Ishikawa (cell line): ENCODE results near the gene RPL15.

Experiments
- CEBPB ChIP-seq: IDR thresholded peaks from 2 replicates; pipeline ENCODE4 v1.6.1; 2012
- CREB1 ChIP-seq: IDR thresholded peaks from 2 replicates; pipeline ENCODE4 v1.6.1; 2012; ENCODE audit warnings: low read depth
- EGR1 ChIP-seq: IDR thresholded peaks from 2 replicates; pipeline ENCODE4 v1.6.1; 2012
- EP300 ChIP-seq: IDR thresholded peaks from 2 replicates; pipeline ENCODE4 v1.6.1; 2012; ENCODE audit warnings: borderline replicate concordance
- FOXM1 ChIP-seq: IDR thresholded peaks from 2 replicates; pipeline ENCODE4 v1.6.1; 2012; ENCODE audit warnings: low read depth, borderline replicate concordance
- NFIC ChIP-seq: IDR thresholded peaks from 2 replicates; pipeline ENCODE4 v1.6.1; 2012
- RAD21 ChIP-seq: IDR thresholded peaks from 2 replicates; pipeline ENCODE4 v1.6.1; 2012; ENCODE audit warnings: low read depth
- TAF1 ChIP-seq: IDR thresholded peaks from 2 replicates; pipeline ENCODE4 v1.6.1; 2012; ENCODE audit warnings: low read depth, mild to moderate bottlenecking
- TCF12 ChIP-seq: IDR thresholded peaks from 2 replicates; pipeline ENCODE4 v1.6.1; 2012; ENCODE audit warnings: low read depth
- TEAD4 ChIP-seq: IDR thresholded peaks from 2 replicates; pipeline ENCODE4 v1.6.1; 2012
- YY1 ChIP-seq: IDR thresholded peaks from 2 replicates; pipeline ENCODE4 v1.6.1; 2012; ENCODE audit warnings: low read depth
- TF ChIP-seq, protein P1 (sequence below): IDR thresholded peaks from 2 replicates; pipeline ENCODE4 v1.6.1; 2012
- TF ChIP-seq, protein P2 (sequence below): IDR thresholded peaks from 2 replicates; pipeline ENCODE4 v1.6.1; 2012; ENCODE audit warnings: low read depth, mild to moderate bottlenecking
- TF ChIP-seq, protein P3 (sequence below): IDR thresholded peaks from 2 replicates; pipeline ENCODE4 v1.6.1; 2012

DNA sequence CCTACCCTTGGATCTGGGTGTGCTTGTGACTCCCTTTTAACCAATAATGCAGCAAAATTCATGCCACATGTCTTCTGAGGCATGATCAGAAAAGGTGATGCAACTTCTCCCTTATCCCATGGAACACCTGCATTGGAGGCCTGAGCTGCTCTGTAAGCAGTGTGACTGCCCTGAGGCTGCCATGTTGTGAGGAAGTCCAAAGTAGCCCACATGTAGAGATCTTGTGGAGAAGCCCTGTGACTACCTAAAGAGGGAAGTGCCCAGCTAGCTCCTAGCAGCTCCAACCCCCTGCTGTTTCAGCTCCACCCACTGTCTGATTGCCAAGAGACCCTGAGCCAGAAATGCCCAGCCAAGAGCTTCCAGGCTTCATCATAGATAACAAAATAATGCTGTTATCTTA, 21.8 kb downstream of the RPL15 start:
- no peak for TF ChIP-seq YY1
- TF ChIP-seq, protein P1, sequence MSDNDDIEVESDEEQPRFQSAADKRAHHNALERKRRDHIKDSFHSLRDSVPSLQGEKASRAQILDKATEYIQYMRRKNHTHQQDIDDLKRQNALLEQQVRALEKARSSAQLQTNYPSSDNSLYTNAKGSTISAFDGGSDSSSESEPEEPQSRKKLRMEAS = no peak
- no peak for TF ChIP-seq EGR1
- TF ChIP-seq, protein P2, sequence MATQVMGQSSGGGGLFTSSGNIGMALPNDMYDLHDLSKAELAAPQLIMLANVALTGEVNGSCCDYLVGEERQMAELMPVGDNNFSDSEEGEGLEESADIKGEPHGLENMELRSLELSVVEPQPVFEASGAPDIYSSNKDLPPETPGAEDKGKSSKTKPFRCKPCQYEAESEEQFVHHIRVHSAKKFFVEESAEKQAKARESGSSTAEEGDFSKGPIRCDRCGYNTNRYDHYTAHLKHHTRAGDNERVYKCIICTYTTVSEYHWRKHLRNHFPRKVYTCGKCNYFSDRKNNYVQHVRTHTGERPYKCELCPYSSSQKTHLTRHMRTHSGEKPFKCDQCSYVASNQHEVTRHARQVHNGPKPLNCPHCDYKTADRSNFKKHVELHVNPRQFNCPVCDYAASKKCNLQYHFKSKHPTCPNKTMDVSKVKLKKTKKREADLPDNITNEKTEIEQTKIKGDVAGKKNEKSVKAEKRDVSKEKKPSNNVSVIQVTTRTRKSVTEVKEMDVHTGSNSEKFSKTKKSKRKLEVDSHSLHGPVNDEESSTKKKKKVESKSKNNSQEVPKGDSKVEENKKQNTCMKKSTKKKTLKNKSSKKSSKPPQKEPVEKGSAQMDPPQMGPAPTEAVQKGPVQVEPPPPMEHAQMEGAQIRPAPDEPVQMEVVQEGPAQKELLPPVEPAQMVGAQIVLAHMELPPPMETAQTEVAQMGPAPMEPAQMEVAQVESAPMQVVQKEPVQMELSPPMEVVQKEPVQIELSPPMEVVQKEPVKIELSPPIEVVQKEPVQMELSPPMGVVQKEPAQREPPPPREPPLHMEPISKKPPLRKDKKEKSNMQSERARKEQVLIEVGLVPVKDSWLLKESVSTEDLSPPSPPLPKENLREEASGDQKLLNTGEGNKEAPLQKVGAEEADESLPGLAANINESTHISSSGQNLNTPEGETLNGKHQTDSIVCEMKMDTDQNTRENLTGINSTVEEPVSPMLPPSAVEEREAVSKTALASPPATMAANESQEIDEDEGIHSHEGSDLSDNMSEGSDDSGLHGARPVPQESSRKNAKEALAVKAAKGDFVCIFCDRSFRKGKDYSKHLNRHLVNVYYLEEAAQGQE = no peak
- no peak for TF ChIP-seq CREB1
- no peak for TF ChIP-seq TCF12
- no peak for TF ChIP-seq RAD21
- TF ChIP-seq FOXM1 = no peak
- TF ChIP-seq TAF1 = no peak
- TF ChIP-seq EP300 = no peak
- TF ChIP-seq NFIC = no peak
- no peak for TF ChIP-seq TEAD4
- TF ChIP-seq CEBPB = no peak
- TF ChIP-seq, protein P3, sequence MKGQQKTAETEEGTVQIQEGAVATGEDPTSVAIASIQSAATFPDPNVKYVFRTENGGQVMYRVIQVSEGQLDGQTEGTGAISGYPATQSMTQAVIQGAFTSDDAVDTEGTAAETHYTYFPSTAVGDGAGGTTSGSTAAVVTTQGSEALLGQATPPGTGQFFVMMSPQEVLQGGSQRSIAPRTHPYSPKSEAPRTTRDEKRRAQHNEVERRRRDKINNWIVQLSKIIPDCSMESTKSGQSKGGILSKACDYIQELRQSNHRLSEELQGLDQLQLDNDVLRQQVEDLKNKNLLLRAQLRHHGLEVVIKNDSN = no peak
